Testis (tissue), 5 donors: Measurements from ENCODE around the gene IL12B. TPM values are rescaled to one million over a fixed set of nuclear protein-coding genes. Genes with fewer than 3 reads are reported as not detected.
"Not testable (repeated sequence)": the region's sequence is repeated elsewhere in the genome, so short reads cannot be mapped to it uniquely, and the experiment has no call there.

Experiments used
- DNase-seq: peaks from one replicate; pipeline ENCODE4 v3.0.0-alpha.2; 2019
- H3K27ac ChIP-seq, 2 donors: fragments of 200-600 bp; sonication (generic); one replicate each; pipeline ENCODE4 v1.5.1; 2019
- H3K27me3 ChIP-seq: fragments of 200-600 bp; sonication (generic); one replicate; pipeline ENCODE4 v1.5.1; 2019
- H3K36me3 ChIP-seq: fragments of 200-600 bp; sonication (generic); one replicate; pipeline ENCODE4 v1.5.1; 2017; ENCODE audit warnings: low read depth; ENCODE audit errors: missing control alignments
- H3K4me1 ChIP-seq: fragments of 200-600 bp; sonication (generic); one replicate; pipeline ENCODE4 v1.5.1; 2019
- H3K4me3 ChIP-seq, 2 donors: fragments of 200-600 bp; sonication (generic); one replicate each; pipeline ENCODE4 v1.5.1; 2017 to 2019
- H3K9me3 ChIP-seq: fragments of 200-600 bp; sonication (generic); one replicate; pipeline ENCODE4 v1.5.1; 2017
- POLR2A ChIP-seq: fragments of 450-650 bp; IDR thresholded peaks from one replicate; pipeline ENCODE4 v1.6.1; 2017; ENCODE audit warnings: antibody characterized with exemption, mild to moderate bottlenecking, moderate library complexity
- WGBS, 2 donors: methylation state at CpG; one replicate each; pipeline ENCODE4 v1.1.5; 2018; 5-methylcytosine and 5-hydroxymethylcytosine counted together
- intact Hi-C: fragments of 100-400 bp; cut with DNase I; formaldehyde crosslinking; loops from one replicate; pipeline ENCODE4 v1.15.1; 2023; ENCODE audit warnings: low total_unique reads
- long read RNA-seq, 2 donors: transcript quantifications; one replicate each; lab custom pipeline, GENCODE V29; 2026
- polyA plus RNA-seq: library from polyadenylated mRNA; stranded (reverse); fragments of 350-450 nt; fragmentation: Illumina TruSeq; extraction: RNeasy Lipid Tissue Mini Kit (QIAGEN cat#74804); gene quantifications from one replicate; pipeline ENCODE4 v1.2.3, GENCODE V29; 2014; ENCODE audit warnings: low read depth, low replicate concordance; ENCODE audit not compliant: insufficient read depth
- total RNA-seq, 2 donors: library from RNA; depleted of rRNA; stranded (reverse); fragments of >200 nt; gene quantifications; one replicate each; pipeline ENCODE4 v1.2.3, GENCODE V29; 2016
- TF ChIP-seq, protein P1 (sequence below), 3 experiments: fragments of 450-650 bp in 2 of 3; fragments of 200-600 bp in 1 of 3; sonication (generic) in 1 of 3; IDR thresholded peaks; one replicate each; pipeline ENCODE4 v1.5.1; 2016 to 2019; ENCODE audit warnings: antibody characterized with exemption in 3 of 3, mild to moderate bottlenecking in 2 of 3, moderate library complexity in 1 of 3

Gene IL12B
- total RNA-seq (not detected), polyA plus RNA-seq (0.15 TPM)
- long read RNA-seq, donor 1, result 0 reads
- long read RNA-seq, donor 2, result 0 reads

DNA sequence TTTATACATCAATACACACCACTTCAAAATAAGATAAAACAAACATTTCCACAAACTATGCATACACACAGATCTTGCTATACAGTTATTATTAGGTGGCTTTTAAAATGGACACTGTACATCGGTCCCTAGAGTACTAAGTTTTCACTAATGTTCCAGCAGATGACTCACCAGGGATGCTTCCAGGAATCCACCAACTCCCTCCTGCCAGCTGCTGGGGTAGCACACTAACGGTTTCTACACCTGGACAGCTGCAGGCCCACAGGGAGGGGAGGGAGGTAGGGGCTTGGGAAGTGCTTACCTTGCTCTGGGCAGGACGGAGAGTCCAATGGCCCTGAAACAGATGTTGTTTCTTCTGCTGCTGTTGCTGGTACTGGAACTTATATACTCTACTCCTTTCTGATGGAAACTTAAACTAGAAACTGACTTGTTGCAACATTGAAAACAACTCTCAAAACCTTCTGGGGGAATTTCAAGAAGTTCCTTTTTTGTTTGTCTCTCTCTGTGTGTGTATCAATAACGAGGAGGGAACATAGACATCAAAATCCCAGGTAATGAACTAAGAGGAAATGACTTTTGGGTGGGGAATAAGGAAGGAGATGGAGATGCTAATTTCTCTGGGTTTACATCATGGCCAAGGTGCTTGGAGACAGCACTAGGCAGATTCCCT, at the start of gene IL12B:
IL12B (minus strand) TSS at position 357 of the 670 bp plus-strand sequence. CDS start 3,705 bp downstream, outside the sequence.
- 37 to 60% methylated on average over 4 of the region's 4 CpGs for WGBS, 2 donors
- Histone ChIP-seq H3K27ac (no peak within 1 kb of the TSS), H3K9me3 (no peaks in the 10 kb centered on the region), H3K27me3 (no peaks in the 10 kb centered on the region), H3K36me3 (no peaks in the 10 kb centered on the region), H3K4me3 (peak within 1 kb of the TSS; percentile 37 to 52), H3K4me1 (no peaks in the 10 kb centered on the region)
- intact Hi-C loops, result no loop called here
- no peak for DNase-seq
- TF ChIP-seq, protein P1, sequence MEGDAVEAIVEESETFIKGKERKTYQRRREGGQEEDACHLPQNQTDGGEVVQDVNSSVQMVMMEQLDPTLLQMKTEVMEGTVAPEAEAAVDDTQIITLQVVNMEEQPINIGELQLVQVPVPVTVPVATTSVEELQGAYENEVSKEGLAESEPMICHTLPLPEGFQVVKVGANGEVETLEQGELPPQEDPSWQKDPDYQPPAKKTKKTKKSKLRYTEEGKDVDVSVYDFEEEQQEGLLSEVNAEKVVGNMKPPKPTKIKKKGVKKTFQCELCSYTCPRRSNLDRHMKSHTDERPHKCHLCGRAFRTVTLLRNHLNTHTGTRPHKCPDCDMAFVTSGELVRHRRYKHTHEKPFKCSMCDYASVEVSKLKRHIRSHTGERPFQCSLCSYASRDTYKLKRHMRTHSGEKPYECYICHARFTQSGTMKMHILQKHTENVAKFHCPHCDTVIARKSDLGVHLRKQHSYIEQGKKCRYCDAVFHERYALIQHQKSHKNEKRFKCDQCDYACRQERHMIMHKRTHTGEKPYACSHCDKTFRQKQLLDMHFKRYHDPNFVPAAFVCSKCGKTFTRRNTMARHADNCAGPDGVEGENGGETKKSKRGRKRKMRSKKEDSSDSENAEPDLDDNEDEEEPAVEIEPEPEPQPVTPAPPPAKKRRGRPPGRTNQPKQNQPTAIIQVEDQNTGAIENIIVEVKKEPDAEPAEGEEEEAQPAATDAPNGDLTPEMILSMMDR (IDR thresholded peaks at IDR 0.05), result no peak

DNA sequence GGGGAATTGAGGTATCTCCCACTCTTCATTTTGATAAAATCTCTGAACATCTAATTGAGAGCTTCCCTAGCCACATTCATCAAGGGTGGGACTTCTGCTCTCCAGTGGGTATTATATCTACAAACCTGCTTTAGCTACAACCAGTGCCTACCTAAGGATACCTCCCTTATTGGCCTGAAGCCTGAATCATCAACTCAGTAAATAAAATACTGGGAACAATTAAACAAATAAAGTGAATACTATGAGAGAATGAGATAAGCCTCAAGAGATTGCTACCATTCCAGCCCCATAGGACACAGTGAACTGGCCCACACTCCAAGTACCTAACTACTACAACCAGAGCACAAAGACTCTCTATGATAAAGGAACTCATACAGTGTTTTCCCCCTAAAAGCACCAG, 47.4 kb upstream of the IL12B start:
- no peak for DNase-seq
- TF ChIP-seq, protein P1 (IDR thresholded peaks at IDR 0.05), result no peak
- no peak for TF ChIP-seq POLR2A

DNA sequence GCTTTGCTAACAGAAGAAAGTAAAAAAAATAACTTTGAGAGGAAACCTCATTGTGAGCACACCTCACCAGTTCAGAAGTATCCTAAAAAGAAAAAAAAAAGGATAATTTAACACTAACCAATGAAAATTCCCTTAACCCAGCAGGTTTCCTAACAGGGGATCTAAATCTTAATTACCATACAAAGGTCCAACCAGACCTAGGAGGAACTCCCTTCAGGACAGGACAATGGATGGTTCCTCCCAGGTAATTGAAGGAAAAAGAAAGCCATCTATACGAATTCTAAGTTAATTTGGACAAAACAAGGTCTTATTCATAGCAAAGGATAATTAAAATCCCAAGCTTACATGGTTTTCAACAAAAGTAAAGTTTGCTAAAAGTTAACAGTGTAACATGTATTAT, 37.6 kb upstream of the IL12B start:
- H3K4me3 ChIP-seq, intact Hi-C loops, DNase-seq, H3K4me1 ChIP-seq, H3K36me3 ChIP-seq, H3K27me3 ChIP-seq, H3K9me3 ChIP-seq, H3K27ac ChIP-seq: not testable (repeated sequence)
- 75 to 78% methylated on average over 1 of the region's 1 CpG for WGBS, 2 donors

More for the DNA sequence above, 47.4 kb upstream of the IL12B start:
- no peaks in the 10 kb centered on the region for H3K27me3 ChIP-seq
- H3K27ac ChIP-seq, result no peak overlapping the region
- intact Hi-C loops, result no loop called here
- H3K4me3 ChIP-seq, result no peak overlapping the region
- H3K4me1 ChIP-seq, result no peaks in the 10 kb centered on the region
- no peaks in the 10 kb centered on the region for H3K36me3 ChIP-seq
- H3K9me3 ChIP-seq, result no peaks in the 10 kb centered on the region

DNA sequence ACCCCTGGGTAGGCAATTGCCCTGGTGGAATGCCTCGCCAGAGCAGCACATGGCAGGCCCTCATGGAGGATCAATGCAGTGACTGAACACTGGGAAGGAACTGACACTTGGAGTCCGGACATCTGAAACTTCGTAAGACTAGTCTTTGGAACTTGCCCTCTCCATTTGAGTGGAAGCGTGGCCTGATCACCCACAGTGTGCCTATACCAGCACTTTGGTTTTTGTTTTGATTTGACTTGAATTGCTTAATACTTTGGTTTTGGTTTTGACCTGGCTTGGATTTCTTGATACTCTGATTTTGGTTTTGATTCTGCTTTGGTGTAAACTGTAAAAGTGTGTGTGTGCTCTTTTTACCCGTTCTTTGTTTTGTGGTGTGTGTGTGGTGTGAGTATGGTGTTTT, 36.5 kb upstream of the IL12B start:
- intact Hi-C loops, H3K27ac ChIP-seq, H3K9me3 ChIP-seq, H3K36me3 ChIP-seq, H3K4me3 ChIP-seq, H3K4me1 ChIP-seq, H3K27me3 ChIP-seq, DNase-seq: not testable (repeated sequence)
- 84 to 99% methylated on average over 5 of the region's 5 CpGs for WGBS, 2 donors

DNA sequence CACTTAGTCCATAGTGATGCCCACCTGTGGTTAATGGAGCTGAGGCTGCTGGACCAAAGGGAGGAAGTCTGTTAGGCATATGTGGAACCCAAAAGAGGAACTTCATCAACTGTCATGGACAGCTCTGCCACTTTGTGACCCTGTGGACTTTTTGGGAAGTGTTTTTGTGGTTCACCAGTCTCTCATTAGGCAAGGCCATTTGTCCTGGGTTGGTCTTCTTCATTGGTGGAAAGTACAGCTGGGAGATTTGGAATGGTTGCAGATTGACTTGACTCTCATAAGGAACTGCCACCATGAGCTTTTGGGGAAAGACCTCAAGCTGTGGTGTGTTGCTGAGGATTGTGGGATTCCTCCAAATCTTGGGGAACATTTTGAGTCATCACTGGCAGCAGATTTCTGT, 31.9 kb upstream of the IL12B start:
- Histone ChIP-seq H3K27me3 (no peaks in the 10 kb centered on the region), H3K4me1 (no peaks in the 10 kb centered on the region), H3K36me3 (no peaks in the 10 kb centered on the region), H3K27ac (no peak overlapping the region), H3K4me3 (no peak overlapping the region), H3K9me3 (no peaks in the 10 kb centered on the region)
- intact Hi-C loops, result no loop called here
- TF ChIP-seq POLR2A, result no peak
- TF ChIP-seq, protein P1 (IDR thresholded peaks at IDR 0.05), result no peak
- no peak for DNase-seq

DNA sequence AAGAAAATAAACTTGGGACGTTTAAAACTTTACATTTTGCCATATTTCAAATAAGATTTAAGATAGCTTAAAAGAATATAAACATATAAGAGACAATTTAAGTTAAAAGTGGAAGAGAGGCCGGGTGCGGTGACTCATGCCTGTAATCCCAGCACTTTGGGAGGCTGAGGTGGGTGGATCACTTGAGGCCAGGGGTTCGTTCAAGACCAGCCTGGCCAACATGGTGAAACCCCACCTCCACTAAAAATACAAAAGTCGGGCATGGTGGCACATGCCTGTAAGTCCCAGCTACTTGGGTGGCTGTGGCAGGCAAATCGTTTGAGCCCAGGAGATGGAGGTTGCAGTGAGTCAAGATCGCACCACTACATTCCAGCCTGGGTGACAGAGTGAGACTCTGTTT, 29.6 kb upstream of the IL12B start:
- H3K27ac ChIP-seq, H3K4me1 ChIP-seq, DNase-seq, H3K27me3 ChIP-seq, intact Hi-C loops, H3K4me3 ChIP-seq, H3K36me3 ChIP-seq, H3K9me3 ChIP-seq: not testable (repeated sequence)
- WGBS, 2 donors, result 79 to 81% methylated on average over 7 of the region's 7 CpGs
